Heart right ventricle (tissue), 16 donors: ENCODE data around the gene SLC25A1. TPM values are rescaled to one million over a fixed set of nuclear protein-coding genes. Genes with fewer than 3 reads are reported as not detected.

Experiments used
- ATAC-seq, 8 donors: fragments of 200-7000 bp; cut with Tn5 transposase; one replicate each; pipeline ENCODE4 v1.9.1; 2020; ENCODE audit warnings: mild to moderate bottlenecking in 8 of 8, moderate library complexity in 8 of 8, moderate number of reproducible peaks in 1 of 8
- DNase-seq, 2 donors: peaks; one replicate each; pipeline ENCODE4 v3.0.0-alpha.2; 2020
- H3K27ac ChIP-seq, 10 donors: fragments of 200-600 bp; sonication (generic) in 2 of 10; one replicate each; pipeline versions ENCODE4 v1.5.0 to v1.8.0; 2020 to 2022; ENCODE audit warnings: mild to moderate bottlenecking in 3 of 10
- H3K27me3 ChIP-seq, 7 donors: fragments of 200-600 bp; one replicate each; pipeline ENCODE4 v1.8.0; 2021 to 2022; ENCODE audit warnings: mild to moderate bottlenecking in 2 of 7
- H3K36me3 ChIP-seq, 9 donors: fragments of 200-600 bp; sonication (generic) in 1 of 9; one replicate each; pipeline versions ENCODE4 v1.5.0 to v1.8.0; 2020 to 2022; ENCODE audit warnings: mild to moderate bottlenecking in 2 of 9
- H3K4me1 ChIP-seq, 9 donors: fragments of 200-600 bp; sonication (generic) in 1 of 9; one replicate each; pipeline versions ENCODE4 v1.5.0 to v1.8.0; 2020 to 2022; ENCODE audit warnings: mild to moderate bottlenecking in 4 of 9
- H3K4me3 ChIP-seq, 10 donors: fragments of 200-600 bp; sonication (generic) in 2 of 10; one replicate each; pipeline versions ENCODE4 v1.5.0 to v1.8.0; 2020 to 2022; ENCODE audit warnings: mild to moderate bottlenecking in 7 of 10, moderate library complexity in 2 of 10
- H3K9me3 ChIP-seq, 11 donors: fragments of 200-600 bp in 10 of 11; sonication (generic) in 2 of 11; one replicate each; pipeline versions ENCODE4 v1.5.0 to v1.8.0; 2013 to 2022; ENCODE audit warnings: mild to moderate bottlenecking in 2 of 11, control low read depth in 1 of 11, moderate library complexity in 1 of 11
- WGBS, 2 donors: extraction: QIAGEN DNeasy Blood & Tissue Kit; methylation state at CpG; one replicate each; pipeline ENCODE4 v1.1.7; 2013; ENCODE audit warnings: inconsistent platforms in 1 of 2; 5-methylcytosine and 5-hydroxymethylcytosine counted together
- intact Hi-C, 10 donors: fragments of 100-400 bp; cut with DNase I; formaldehyde crosslinking; loops; one replicate each; pipeline versions ENCODE4 v1.11.1 to v1.14.2; 2022
- polyA plus RNA-seq, 2 donors: library from polyadenylated mRNA; stranded (reverse); fragments of 200-250 nt; gene quantifications; one replicate each; pipeline ENCODE4 v1.2.3, GENCODE V29; 2013
- total RNA-seq, 10 donors: library from RNA; stranded (reverse); fragmentation: NEBNext Ultra II Directional in 3 of 10; extraction: Animal tissue kit (Norgen Biotek cat#: 25700) in 3 of 10; gene quantifications; one replicate each; pipeline versions ENCODE4 v1.2.1 to v1.2.4, GENCODE V29; 2021 to 2023
- TF ChIP-seq, protein P1 (sequence below), 9 donors: fragments of 200-600 bp; sonication (generic) in 2 of 9; IDR thresholded peaks; one replicate each; pipeline versions ENCODE4 v1.5.0 to v1.8.0; 2021 to 2022; ENCODE audit warnings: antibody characterized with exemption in 9 of 9, mild to moderate bottlenecking in 5 of 9, moderate library complexity in 1 of 9
- donor health status: Arrhythmogenic right ventricular cardiomyopathy.
- donor health status: ischemic (EF 13 %, LVEDD 7.1; RV severe dilation, severe dysfunction).
- donor health status: healthy with polysubstance abuse.
- donor health status: DM: no; HTN: yes; CAD: no.
- donor health status: DM: no; HTN: no; CAD: no.
- donor health status: ischemic (EF 25% LVEDD 6.9; RV normal size, moderate dysfunction).
- donor health status: ischemic (EF 25% LVEDD 5.7; RV mildly dilated, moderate dysfunction).
- donor health status: healthy.
- donor health status: DM: yes; HTN: yes; CAD: no.
- donor health status: Ischemic cardiomyopathy.
- donor health status: ischemic (EF 35%, LVEDD 5.7; RV mildly dilated, moderate dysfunction).
- donor health status: nonischemic (EF 11% LVEDD 7.7; RV severe dilation, severe dysfunction).
- donor health status: DM: yes; HTN: yes; CAD: no.
- donor health status: PGD.
- donor health status: ischemic (EF 29% LVEDD 5.4; RV normal size, mild dysfunction).
- donor health status: nonischemic (EF 23%, LVEDD 6.1; RV moderate dilation, normal function).

Gene SLC25A1
- total and polyA plus RNA-seq, 12 donors: 14.8 to 31.9 (median 20.5) TPM

DNA sequence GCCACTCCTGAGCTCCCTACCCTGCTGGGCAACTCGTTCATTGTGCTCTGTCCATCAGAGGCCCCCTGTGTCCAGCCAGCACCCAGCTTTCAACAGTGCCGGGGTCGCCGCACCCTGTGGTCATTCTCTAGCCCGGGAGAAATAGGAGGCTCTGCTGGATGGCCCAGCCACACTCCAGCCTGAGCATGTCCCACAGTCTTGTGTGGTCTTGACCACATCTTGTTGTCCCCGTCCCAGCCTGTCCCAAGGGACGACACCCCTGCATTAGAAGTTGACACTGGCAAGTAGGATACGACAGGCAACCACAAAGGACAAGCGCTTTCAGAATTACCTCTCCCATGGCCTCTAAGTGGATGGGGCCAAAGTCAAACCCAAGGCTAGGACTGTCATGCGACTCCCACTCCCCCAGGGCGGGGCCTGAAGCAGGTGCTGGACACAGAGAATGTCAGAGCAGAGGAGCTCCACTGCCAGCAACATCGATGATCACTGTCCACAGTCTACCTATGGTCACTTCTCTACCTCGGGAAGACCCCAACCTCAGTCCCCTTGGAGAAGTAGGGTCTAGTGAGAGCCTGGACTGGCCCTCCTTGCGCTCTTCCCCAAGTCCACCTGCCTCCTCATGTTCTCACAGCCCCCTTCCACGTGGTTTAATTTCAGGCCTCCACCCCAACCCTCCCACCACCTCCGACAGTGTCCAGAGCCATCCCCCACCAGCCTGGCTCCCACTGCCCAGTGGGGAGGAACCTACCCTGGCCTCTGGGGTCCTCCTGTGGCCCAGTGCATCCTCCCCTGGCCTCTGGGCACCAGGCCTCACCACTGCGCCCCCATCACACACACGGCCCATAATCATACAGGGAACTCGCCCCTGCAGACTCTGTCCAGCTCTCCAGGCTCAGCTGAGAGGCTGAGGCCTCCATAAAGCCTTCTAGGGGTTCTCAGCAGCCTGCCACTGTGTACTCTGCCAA, 51.9 kb downstream of the SLC25A1 start:
- peak in 1 of 2 donors; percentile 3 for DNase-seq
- no peaks in the 10 kb centered on the region for H3K9me3 ChIP-seq
- WGBS, 2 donors: 89 to 91% methylated on average over 19 of the region's 19 CpGs
- intact Hi-C loops: no loop called here
- H3K27me3 ChIP-seq: no peaks in the 10 kb centered on the region
- TF ChIP-seq, protein P1, sequence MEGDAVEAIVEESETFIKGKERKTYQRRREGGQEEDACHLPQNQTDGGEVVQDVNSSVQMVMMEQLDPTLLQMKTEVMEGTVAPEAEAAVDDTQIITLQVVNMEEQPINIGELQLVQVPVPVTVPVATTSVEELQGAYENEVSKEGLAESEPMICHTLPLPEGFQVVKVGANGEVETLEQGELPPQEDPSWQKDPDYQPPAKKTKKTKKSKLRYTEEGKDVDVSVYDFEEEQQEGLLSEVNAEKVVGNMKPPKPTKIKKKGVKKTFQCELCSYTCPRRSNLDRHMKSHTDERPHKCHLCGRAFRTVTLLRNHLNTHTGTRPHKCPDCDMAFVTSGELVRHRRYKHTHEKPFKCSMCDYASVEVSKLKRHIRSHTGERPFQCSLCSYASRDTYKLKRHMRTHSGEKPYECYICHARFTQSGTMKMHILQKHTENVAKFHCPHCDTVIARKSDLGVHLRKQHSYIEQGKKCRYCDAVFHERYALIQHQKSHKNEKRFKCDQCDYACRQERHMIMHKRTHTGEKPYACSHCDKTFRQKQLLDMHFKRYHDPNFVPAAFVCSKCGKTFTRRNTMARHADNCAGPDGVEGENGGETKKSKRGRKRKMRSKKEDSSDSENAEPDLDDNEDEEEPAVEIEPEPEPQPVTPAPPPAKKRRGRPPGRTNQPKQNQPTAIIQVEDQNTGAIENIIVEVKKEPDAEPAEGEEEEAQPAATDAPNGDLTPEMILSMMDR (IDR thresholded peaks at IDR 0.05): no peak
- H3K36me3 ChIP-seq: peaks cover 0 to 3% (median 0%) of the 10 kb centered on the region in 9 donors
- ATAC-seq: no peak
- H3K27ac ChIP-seq: no peak overlapping the region
- peaks cover 4 to 8% (median 6%) of the 10 kb centered on the region in 9 donors for H3K4me1 ChIP-seq
- H3K4me3 ChIP-seq: no peak overlapping the region

Other genes starting within 250 kb of the SLC25A1 start
- 10 to 100 TPM in 2 of 10 donors, 1 to 10 TPM in 8; 1.2 to 23.7 (median 6.4) TPM for gene PRODH, start 242.4 kb downstream of the SLC25A1 start, total RNA-seq
- 10 to 100 TPM in 1 of 2 donors, 1 to 10 TPM in 1; 4.1 to 14.4 TPM for gene PRODH, start 242.4 kb downstream of the SLC25A1 start, polyA plus RNA-seq
- gene DGCR2, start 56.3 kb downstream of the SLC25A1 start, total RNA-seq: 10 to 100 TPM; 27.0 to 58.0 (median 42.2) TPM
- gene DGCR2, start 56.3 kb downstream of the SLC25A1 start, polyA plus RNA-seq: 10 to 100 TPM; 17.0 to 28.5 TPM
- under 1 TPM in 1 of 10 donors, not detected in 9; 0.19 TPM for gene TSSK2, start 47.4 kb downstream of the SLC25A1 start, total RNA-seq
- gene TSSK2, start 47.4 kb downstream of the SLC25A1 start, polyA plus RNA-seq: under 1 TPM; 0.14 to 0.37 TPM
- 10 to 100 TPM in 3 of 10 donors, 1 to 10 TPM in 7; 7.5 to 11.5 (median 9.2) TPM for gene ESS2, start 34.1 kb downstream of the SLC25A1 start, total RNA-seq
- 10 to 100 TPM; 12.4 to 14.3 TPM for gene ESS2, start 34.1 kb downstream of the SLC25A1 start, polyA plus RNA-seq
- not detected for gene GSC2, start 28.4 kb downstream of the SLC25A1 start, total RNA-seq
- not detected for gene GSC2, start 28.4 kb downstream of the SLC25A1 start, polyA plus RNA-seq
- gene CLTCL1, start 113.0 kb upstream of the SLC25A1 start, total RNA-seq: 10 to 100 TPM in 8 of 10 donors, 1 to 10 TPM in 2; 7.1 to 21.9 (median 13.6) TPM
- gene CLTCL1, start 113.0 kb upstream of the SLC25A1 start, polyA plus RNA-seq: 1 to 10 TPM; 5.4 to 9.9 TPM